Measurements from ENCODE around the gene NFIX. TPM values are rescaled to one million over a fixed set of nuclear protein-coding genes. Genes with fewer than 3 reads are reported as not detected.

The NFIX gene
- total RNA-seq, 1 experiment from 2014 or later = 16.4 TPM

- peaks cover 11% of the 10 kb centered on the region for H3K36me3 Mint-ChIP-seq (ENCODE audit: insufficient read depth, unreplicated experiment)
- H3K4me3 Mint-ChIP-seq (ENCODE audit: low read depth, unreplicated experiment) = no peak overlapping the region
- no peak for DNase-seq
- no peaks in the 10 kb centered on the region for H3K27me3 Mint-ChIP-seq (ENCODE audit: unreplicated experiment)
- TF ChIP-seq, protein P1, sequence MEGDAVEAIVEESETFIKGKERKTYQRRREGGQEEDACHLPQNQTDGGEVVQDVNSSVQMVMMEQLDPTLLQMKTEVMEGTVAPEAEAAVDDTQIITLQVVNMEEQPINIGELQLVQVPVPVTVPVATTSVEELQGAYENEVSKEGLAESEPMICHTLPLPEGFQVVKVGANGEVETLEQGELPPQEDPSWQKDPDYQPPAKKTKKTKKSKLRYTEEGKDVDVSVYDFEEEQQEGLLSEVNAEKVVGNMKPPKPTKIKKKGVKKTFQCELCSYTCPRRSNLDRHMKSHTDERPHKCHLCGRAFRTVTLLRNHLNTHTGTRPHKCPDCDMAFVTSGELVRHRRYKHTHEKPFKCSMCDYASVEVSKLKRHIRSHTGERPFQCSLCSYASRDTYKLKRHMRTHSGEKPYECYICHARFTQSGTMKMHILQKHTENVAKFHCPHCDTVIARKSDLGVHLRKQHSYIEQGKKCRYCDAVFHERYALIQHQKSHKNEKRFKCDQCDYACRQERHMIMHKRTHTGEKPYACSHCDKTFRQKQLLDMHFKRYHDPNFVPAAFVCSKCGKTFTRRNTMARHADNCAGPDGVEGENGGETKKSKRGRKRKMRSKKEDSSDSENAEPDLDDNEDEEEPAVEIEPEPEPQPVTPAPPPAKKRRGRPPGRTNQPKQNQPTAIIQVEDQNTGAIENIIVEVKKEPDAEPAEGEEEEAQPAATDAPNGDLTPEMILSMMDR (IDR thresholded peaks at IDR 0.05; ENCODE audit: unreplicated experiment) = no peak
- no peaks in the 10 kb centered on the region for H3K9me3 Mint-ChIP-seq (ENCODE audit: low read depth, unreplicated experiment)
- no peak overlapping the region for H3K27ac Mint-ChIP-seq (ENCODE audit: unreplicated experiment)
- CTCF ChIA-PET = no interaction called here
- H3K4me1 Mint-ChIP-seq (ENCODE audit: low read depth, unreplicated experiment) = no peaks in the 10 kb centered on the region
- no TSS peak for BruUV-seq (replicated peaks)
- intact Hi-C loops (cut with micrococcal nuclease; ENCODE audit: unreplicated experiment) = loop anchor here (5.0 kb wide), 1 partner anchor 40 kb away; no protein-coding TSS in a partner anchor
Observed at GRCh38 chr19:12987190-12987589, 8.1 kb upstream of the NFIX start.

GRCh38 chr19:12987781-12988180, 7.5 kb upstream of the NFIX start:
- CTCF ChIA-PET = no interaction called here
- intact Hi-C loops (cut with micrococcal nuclease; ENCODE audit: unreplicated experiment) = loop anchor here (5.0 kb wide), 1 partner anchor 40 kb away; no protein-coding TSS in a partner anchor
- no peak overlapping the region for H3K27ac Mint-ChIP-seq (ENCODE audit: unreplicated experiment)
- TF ChIP-seq, protein P1 (IDR thresholded peaks at IDR 0.05; ENCODE audit: unreplicated experiment) = no peak
- no peaks in the 10 kb centered on the region for H3K9me3 Mint-ChIP-seq (ENCODE audit: low read depth, unreplicated experiment)
- no TSS peak for BruUV-seq (replicated peaks)
- H3K4me3 Mint-ChIP-seq (ENCODE audit: low read depth, unreplicated experiment) = no peak overlapping the region
- no peak for DNase-seq
- H3K4me1 Mint-ChIP-seq (ENCODE audit: low read depth, unreplicated experiment) = no peaks in the 10 kb centered on the region
- H3K36me3 Mint-ChIP-seq (ENCODE audit: insufficient read depth, unreplicated experiment) = peaks cover 11% of the 10 kb centered on the region
- no peaks in the 10 kb centered on the region for H3K27me3 Mint-ChIP-seq (ENCODE audit: unreplicated experiment)

- intact Hi-C loops (cut with micrococcal nuclease; ENCODE audit: unreplicated experiment) = no loop called here
- no TSS peak for BruUV-seq (replicated peaks)
- TF ChIP-seq, protein P1 (IDR thresholded peaks at IDR 0.05; ENCODE audit: unreplicated experiment) = no peak
- Mint-ChIP-seq H3K4me3 (ENCODE audit: low read depth, unreplicated experiment) (no peak overlapping the region), H3K9me3 (ENCODE audit: low read depth, unreplicated experiment) (no peaks in the 10 kb centered on the region), H3K36me3 (ENCODE audit: insufficient read depth, unreplicated experiment) (peaks cover 9% of the 10 kb centered on the region), H3K27me3 (ENCODE audit: unreplicated experiment) (peaks cover 14% of the 10 kb centered on the region), H3K4me1 (ENCODE audit: low read depth, unreplicated experiment) (peaks cover 8% of the 10 kb centered on the region), H3K27ac (ENCODE audit: unreplicated experiment) (no peak overlapping the region)
- DNase-seq = no peak
- CTCF ChIA-PET = no interaction called here
Observed at GRCh38 chr19:12990431-12990830, 4.8 kb upstream of the NFIX start.

DNA sequence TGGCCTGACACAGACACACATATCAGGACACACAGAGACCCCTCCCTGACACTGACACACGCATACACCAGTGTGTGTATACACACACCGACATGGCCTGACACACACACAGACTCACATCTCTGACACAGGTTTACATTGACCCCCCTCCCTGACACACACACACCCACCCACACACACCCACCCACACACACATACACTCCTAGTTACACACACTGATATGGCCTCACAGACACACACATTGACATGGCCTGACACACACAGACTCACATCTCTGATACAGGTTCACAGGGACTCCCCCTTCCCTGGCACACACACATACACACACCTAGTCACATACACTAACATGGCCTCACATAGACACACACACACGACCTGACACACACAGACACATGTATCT, 4.4 kb upstream of the NFIX start:
- BruUV-seq (replicated peaks) = no TSS peak
- H3K9me3 Mint-ChIP-seq (ENCODE audit: low read depth, unreplicated experiment) = no peaks in the 10 kb centered on the region
- H3K27me3 Mint-ChIP-seq (ENCODE audit: unreplicated experiment) = peaks cover 14% of the 10 kb centered on the region

More for the DNA sequence above, 4.4 kb upstream of the NFIX start:
- Mint-ChIP-seq H3K4me1 (ENCODE audit: low read depth, unreplicated experiment) (peaks cover 8% of the 10 kb centered on the region), H3K4me3 (ENCODE audit: low read depth, unreplicated experiment) (no peak overlapping the region), H3K36me3 (ENCODE audit: insufficient read depth, unreplicated experiment) (peaks cover 11% of the 10 kb centered on the region), H3K27ac (ENCODE audit: unreplicated experiment) (no peak overlapping the region)
- intact Hi-C loops (cut with micrococcal nuclease; ENCODE audit: unreplicated experiment) = no loop called here
- CTCF ChIA-PET = no interaction called here
- no peak for DNase-seq
- TF ChIP-seq, protein P1 (IDR thresholded peaks at IDR 0.05; ENCODE audit: unreplicated experiment) = no peak
